OCI-LY7 (cell line): ENCODE results near the gene MATR3. TPM values are rescaled to one million over a fixed set of nuclear protein-coding genes. Genes with fewer than 3 reads are reported as not detected.
A peak's percentile ranks its signal among the peaks of the same experiment; 100 is the strongest.

ENCODE experiments used
- BruUV-seq: library from RNA; stranded (reverse); fragments of 400-500 nt; replicated peaks from 2 replicates; lab custom pipeline; 2021; lab: Mats Ljungman, UMichigan
- CTCF ChIA-PET: fragments of 300-600 bp; sonication (Branson Sonifier 250); formaldehyde crosslinking; loops from one replicate; lab custom pipeline; 2022; ENCODE audit warnings: antibody characterized with exemption; ENCODE audit not compliant: unreplicated experiment; lab: Charles Lee
- POLR2A ChIA-PET: fragments of 300-600 bp; sonication (Branson Sonifier 250); formaldehyde crosslinking; loops from one replicate; lab custom pipeline; 2022; ENCODE audit warnings: antibody characterized with exemption; lab: Charles Lee
- DNase-seq: peaks from one replicate; pipeline ENCODE4 v3.0.0-alpha.2; 2015; ENCODE audit warnings: low spot score
- H2AFZ ChIP-seq: fragments of 200-600 bp; sonication (generic), shearing (Covaris generic); 2 replicates; pipeline ENCODE4 v1.6.1; 2014; ENCODE audit warnings: mild to moderate bottlenecking, antibody characterized with exemption, low read length, moderate library complexity
- H3K27ac ChIP-seq: fragments of 200-600 bp; sonication (generic); 2 replicates; pipeline ENCODE4 v1.5.1; 2014; ENCODE audit warnings: mixed run types, low read depth, mild to moderate bottlenecking, moderate library complexity, low read length, inconsistent platforms; ENCODE audit not compliant: poor library complexity, severe bottlenecking
- H3K36me3 ChIP-seq: fragments of 200-600 bp; sonication (generic); 2 replicates; pipeline ENCODE4 v1.6.1; 2014; ENCODE audit warnings: mild to moderate bottlenecking, antibody characterized with exemption, low read length, moderate library complexity, mixed read lengths; ENCODE audit not compliant: insufficient read depth
- H3K4me1 ChIP-seq: fragments of 200-600 bp; sonication (generic); 2 replicates; pipeline ENCODE4 v1.5.1; 2014; ENCODE audit warnings: mild to moderate bottlenecking, low read length; ENCODE audit not compliant: insufficient read depth, poor library complexity, severe bottlenecking
- H3K4me2 ChIP-seq: fragments of 200-600 bp; sonication (generic); 2 replicates; pipeline ENCODE4 v1.6.1; 2014; ENCODE audit warnings: mild to moderate bottlenecking, low read length
- H3K4me3 ChIP-seq: fragments of 200-600 bp; sonication (generic); 2 replicates; pipeline ENCODE4 v1.5.1; 2014; ENCODE audit warnings: mild to moderate bottlenecking, low read depth, low read length; ENCODE audit not compliant: poor library complexity, severe bottlenecking
- H3K79me2 ChIP-seq: fragments of 200-600 bp; sonication (generic); 2 replicates; pipeline ENCODE4 v1.6.1; 2016; ENCODE audit warnings: low read depth, mild to moderate bottlenecking, low read length, moderate library complexity, mixed read lengths; ENCODE audit not compliant: insufficient read depth
- H3K9me2 ChIP-seq: fragments of 200-600 bp; sonication (generic); 2 replicates; pipeline ENCODE4 v1.6.1; 2016; ENCODE audit warnings: mild to moderate bottlenecking, low read length, mixed read lengths; ENCODE audit not compliant: insufficient read depth
- H3K9me3 ChIP-seq: fragments of 200-600 bp; sonication (generic); 2 replicates; pipeline ENCODE4 v1.6.1; 2014; ENCODE audit warnings: mild to moderate bottlenecking, mixed run types, low read length, mixed read lengths
- H4K20me1 ChIP-seq: fragments of 200-600 bp; sonication (generic); 2 replicates; pipeline ENCODE4 v1.6.1; 2014; ENCODE audit warnings: mild to moderate bottlenecking, antibody characterized with exemption, low read length, moderate library complexity, mixed read lengths; ENCODE audit not compliant: insufficient read depth
- CTCF ChIP-seq: fragments of 200-600 bp; sonication (generic); conservative IDR thresholded peaks from 2 replicates; pipeline ENCODE4 v1.5.1; 2014; ENCODE audit warnings: mild to moderate bottlenecking, antibody characterized with exemption, low read length, moderate library complexity, mixed read lengths
- EZH2phosphoT487 ChIP-seq: fragments of 200-600 bp; sonication (generic); IDR thresholded peaks from 2 replicates; pipeline ENCODE4 v1.6.1; 2018; ENCODE audit warnings: low read depth, borderline replicate concordance, mild to moderate bottlenecking, mixed run types, antibody characterized with exemption, low read length, moderate library complexity, mixed read lengths
- intact Hi-C: fragments of 100-400 bp; cut with micrococcal nuclease; formaldehyde crosslinking; loops from one replicate; pipeline ENCODE4 v1.10.0; 2022; ENCODE audit not compliant: unreplicated experiment
- small RNA-seq: library from RNA; depleted of rRNA; stranded (forward); fragments of <200 nt; gene quantifications from one replicate; pipeline ENCODE3, GENCODE V24; 2014
- total RNA-seq, 2 experiments: library from RNA; depleted of rRNA in 1 of 2; stranded (reverse); fragments of >200 nt in 1 of 2; shearing (Covaris generic) in 1 of 2; gene quantifications; 2 replicates each; pipeline ENCODE4 v1.2.3, GENCODE V29; 2014 to 2022

Gene MATR3
- total RNA-seq, 2 experiments from 2014 or later = 205 to 270 TPM

- CTCF ChIA-PET = interaction anchor here (0.6 kb wide), 2 partner anchors 10 to 277 kb away, joined by 3 to 4 read pairs; no protein-coding TSS in a partner anchor
- intact Hi-C loops = no loop called here
- BruUV-seq = no TSS peak
Observed at GRCh38 chr5:139378941-139379361, 85.4 kb downstream of the MATR3 start.

GRCh38 chr5:139379626-139380449 is 86.3 kb downstream of the MATR3 start:
- H3K79me2 ChIP-seq = no peaks in the 10 kb centered on the region
- BruUV-seq = no TSS peak
- no peak for DNase-seq
- H3K36me3 ChIP-seq = peaks cover 39% of the 10 kb centered on the region
- peaks cover 31% of the 10 kb centered on the region for H3K4me1 ChIP-seq
- POLR2A ChIA-PET = no interaction called here
- intact Hi-C loops = no loop called here
- no peaks in the 10 kb centered on the region for H3K9me3 ChIP-seq
- no peaks in the 10 kb centered on the region for H3K9me2 ChIP-seq
- no peak overlapping the region for H2AFZ ChIP-seq
- H4K20me1 ChIP-seq = no peaks in the 10 kb centered on the region
- no peak overlapping the region for H3K27ac ChIP-seq
- CTCF ChIA-PET = no interaction called here
- TF ChIP-seq CTCF (no peak), EZH2phosphoT487 (no peak)
- H3K4me3 ChIP-seq = no peak overlapping the region
- H3K4me2 ChIP-seq = no peak overlapping the region

More at GRCh38 chr5:139378941-139379361, 85.4 kb downstream of the MATR3 start:
- Histone ChIP-seq H3K4me2 (no peak overlapping the region), H3K27ac (no peak overlapping the region), H3K79me2 (no peaks in the 10 kb centered on the region), H3K9me2 (no peaks in the 10 kb centered on the region), H3K4me3 (no peak overlapping the region), H3K36me3 (peaks cover 38% of the 10 kb centered on the region), H3K9me3 (no peaks in the 10 kb centered on the region), H3K4me1 (peaks cover 22% of the 10 kb centered on the region), H4K20me1 (no peaks in the 10 kb centered on the region), H2AFZ (no peak overlapping the region)
- TF ChIP-seq EZH2phosphoT487 = no peak
- TF ChIP-seq CTCF = no peak
- POLR2A ChIA-PET = no interaction called here
- no peak for DNase-seq

Small RNAs within 50 kb of the gene (small RNA-seq; reads per million reads assigned to genes)
- gene RNA5SP195 (0.52 reads per million, percentile 7 among the genes with 10 or more reads in this experiment), gene SNORA74A (49.8 reads per million, percentile 98 among the genes with 10 or more reads in this experiment), gene SNORA74D (55.6 reads per million, percentile 98 among the genes with 10 or more reads in this experiment)

Other genes with a start within 250 kb of the MATR3 start
- 9.2 and 11.4 TPM in 2 replicates for gene SIL1, start 95.4 kb upstream of the MATR3 start, total RNA-seq (2014; rRNA removed; shearing (Covaris generic))
- 22.8 and 25.8 TPM in 2 replicates for gene SIL1, start 95.4 kb upstream of the MATR3 start, total RNA-seq (2022)
- gene PAIP2, start 48.1 kb downstream of the MATR3 start, total RNA-seq (2014; rRNA removed; shearing (Covaris generic)) = 64.3 and 73.6 TPM in 2 replicates
- 97.8 and 113 TPM in 2 replicates for gene PAIP2, start 48.1 kb downstream of the MATR3 start, total RNA-seq (2022)
- 14.6 and 20.3 TPM in 2 replicates for gene SLC23A1, start 89.6 kb downstream of the MATR3 start, total RNA-seq (2014; rRNA removed; shearing (Covaris generic))
- 63.1 and 67.9 TPM in 2 replicates for gene SLC23A1, start 89.6 kb downstream of the MATR3 start, total RNA-seq (2022)
- 1,014 and 1,052 TPM in 2 replicates for gene MZB1, start 96.2 kb downstream of the MATR3 start, total RNA-seq (2014; rRNA removed; shearing (Covaris generic))
- gene MZB1, start 96.2 kb downstream of the MATR3 start, total RNA-seq (2022) = 727 and 819 TPM in 2 replicates
- 4.4 and 4.6 TPM in 2 replicates for gene PROB1, start 101.4 kb downstream of the MATR3 start, total RNA-seq (2014; rRNA removed; shearing (Covaris generic))
- 4.6 and 5.9 TPM in 2 replicates for gene PROB1, start 101.4 kb downstream of the MATR3 start, total RNA-seq (2022)
- 12.0 and 12.4 TPM in 2 replicates for gene SPATA24, start 110.3 kb downstream of the MATR3 start, total RNA-seq (2014; rRNA removed; shearing (Covaris generic))
- 9.4 and 10.8 TPM in 2 replicates for gene SPATA24, start 110.3 kb downstream of the MATR3 start, total RNA-seq (2022)
- 1.2 and 2.5 TPM in 2 replicates for gene DNAJC18, start 145.8 kb downstream of the MATR3 start, total RNA-seq (2014; rRNA removed; shearing (Covaris generic))
- 7.1 and 12.6 TPM in 2 replicates for gene DNAJC18, start 145.8 kb downstream of the MATR3 start, total RNA-seq (2022)
- gene ECSCR, start 169.0 kb downstream of the MATR3 start, total RNA-seq (2014; rRNA removed; shearing (Covaris generic)) = not detected in 2 replicates
- not detected in 2 replicates for gene ECSCR, start 169.0 kb downstream of the MATR3 start, total RNA-seq (2022)
- not detected in 2 replicates for gene SMIM33, start 177.3 kb downstream of the MATR3 start, total RNA-seq (2014; rRNA removed; shearing (Covaris generic))
- gene SMIM33, start 177.3 kb downstream of the MATR3 start, total RNA-seq (2022) = not detected in 2 replicates
- not detected in 2 replicates for gene STING1, start 189.0 kb downstream of the MATR3 start, total RNA-seq (2014; rRNA removed; shearing (Covaris generic))
- gene STING1, start 189.0 kb downstream of the MATR3 start, total RNA-seq (2022) = 0.44 TPM in 1 of 2 replicates, not detected in the other